Naive thymus-derived CD4-positive, alpha-beta T cell (primary cell): ENCODE results near the gene MEX3A. TPM values are rescaled to one million over a fixed set of nuclear protein-coding genes. Genes with fewer than 3 reads are reported as not detected.
"Not testable (repeated sequence)": the region's sequence is repeated elsewhere in the genome, so short reads cannot be mapped to it uniquely, and the experiment has no call there.

Experiments
- ATAC-seq: fragments of 150-1000 bp; cut with Tn5 transposase; 2 replicates; pipeline ENCODE4 v1.10.0; 2021; ENCODE audit warnings: mild to moderate bottlenecking, moderate library complexity
- CTCF ChIA-PET: fragments of 350-600 bp; sonication (Branson Sonifier 250); formaldehyde crosslinking; loops from one replicate; lab custom pipeline; 2021; ENCODE audit warnings: antibody characterized with exemption; lab: Charles Lee
- POLR2A ChIA-PET: fragments of 350-600 bp; sonication (Branson Sonifier 250); formaldehyde crosslinking; loops from one replicate; lab custom pipeline; 2021; ENCODE audit warnings: antibody characterized with exemption, inconsistent platforms; lab: Charles Lee
- DNase-seq, 9 donors: peaks; one replicate each; pipeline versions ENCODE4 v3.0.0 to v3.0.0-alpha.2; 2020 to 2022; ENCODE audit warnings: mixed read lengths in 1 of 9
- H3K27ac ChIP-seq: one replicate; pipeline ENCODE4 v1.7.0; 2013; ENCODE audit warnings: mild to moderate bottlenecking, low read depth, low read length, moderate library complexity
- H3K27me3 ChIP-seq, 2 donors: one replicate each; pipeline ENCODE4 v1.7.0; 2013; ENCODE audit warnings: low read length in 2 of 2, mild to moderate bottlenecking in 2 of 2, moderate library complexity in 2 of 2; ENCODE audit not compliant: control insufficient read depth in 2 of 2, insufficient read depth in 2 of 2
- H3K36me3 ChIP-seq, 3 experiments: 1 replicate in 2 of 3; 2 replicates in 1 of 3; pipeline ENCODE4 v1.7.0; 2013; ENCODE audit warnings: low read length in 3 of 3, mild to moderate bottlenecking in 3 of 3, moderate library complexity in 1 of 3; ENCODE audit not compliant: insufficient read depth in 3 of 3, control insufficient read depth in 2 of 3
- H3K4me1 ChIP-seq, 2 donors: one replicate each; pipeline ENCODE4 v1.7.0; 2013; ENCODE audit warnings: low read length in 2 of 2, mild to moderate bottlenecking in 2 of 2, moderate library complexity in 1 of 2; ENCODE audit not compliant: control insufficient read depth in 2 of 2, insufficient read depth in 2 of 2
- H3K4me3 ChIP-seq: 2 replicates; pipeline ENCODE4 v1.7.0; 2013; ENCODE audit warnings: mild to moderate bottlenecking, low read length
- H3K9me3 ChIP-seq, 3 experiments: 1 replicate in 2 of 3; 2 replicates in 1 of 3; pipeline ENCODE4 v1.7.0; 2013; ENCODE audit warnings: low read length in 3 of 3; ENCODE audit not compliant: control insufficient read depth in 2 of 3
- H3K27ac Mint-ChIP-seq, 9 donors: one replicate each; pipeline ENCODE4 v1.8.0; 2020 to 2022; ENCODE audit warnings: mixed read lengths in 9 of 9, mild to moderate bottlenecking in 8 of 9, moderate library complexity in 5 of 9, inconsistent platforms in 2 of 9
- H3K27me3 Mint-ChIP-seq, 5 donors: one replicate each; pipeline ENCODE4 v1.8.0; 2021 to 2022; ENCODE audit warnings: mixed read lengths in 5 of 5, mild to moderate bottlenecking in 1 of 5
- H3K36me3 Mint-ChIP-seq, 5 donors: one replicate each; pipeline ENCODE4 v1.8.0; 2020 to 2022; ENCODE audit warnings: mixed read lengths in 5 of 5, mild to moderate bottlenecking in 3 of 5, inconsistent platforms in 1 of 5
- H3K4me1 Mint-ChIP-seq, 7 donors: one replicate each; pipeline ENCODE4 v1.8.0; 2020 to 2022; ENCODE audit warnings: mixed read lengths in 7 of 7, mild to moderate bottlenecking in 3 of 7, inconsistent platforms in 1 of 7
- H3K4me3 Mint-ChIP-seq, 10 donors: one replicate each; pipeline ENCODE4 v1.8.0; 2020 to 2022; ENCODE audit warnings: mild to moderate bottlenecking in 10 of 10, mixed read lengths in 10 of 10, moderate library complexity in 6 of 10, inconsistent platforms in 2 of 10
- H3K9me3 Mint-ChIP-seq, 11 donors: one replicate each; pipeline ENCODE4 v1.8.0; 2020 to 2022; ENCODE audit warnings: mixed read lengths in 11 of 11, mild to moderate bottlenecking in 4 of 11, inconsistent platforms in 1 of 11, moderate library complexity in 1 of 11
- intact Hi-C, 2 donors: fragments of 100-400 bp; cut with micrococcal nuclease; formaldehyde crosslinking; loops; one replicate each; pipeline ENCODE4 v1.15.1; 2023
- polyA plus RNA-seq, 2 donors: library from polyadenylated mRNA; unstranded; fragments of 300-500 nt; fragmentation: Illumina TruSeq; gene quantifications; one replicate each; pipeline ENCODE4 v1.2.3, GENCODE V29; 2021
- total RNA-seq, 6 experiments: library from RNA in 5 of 6; stranded (reverse) in 5 of 6; gene quantifications; 1 replicate in 5 of 6; 2 replicates in 1 of 6; pipeline ENCODE4 v1.2.3 and lab custom pipeline; 2021 to 2026

The MEX3A gene
- total and polyA plus RNA-seq, 7 experiments from 2014 or later = 0.05 to 0.15 (median 0.13) TPM; not detected in 3

DNA sequence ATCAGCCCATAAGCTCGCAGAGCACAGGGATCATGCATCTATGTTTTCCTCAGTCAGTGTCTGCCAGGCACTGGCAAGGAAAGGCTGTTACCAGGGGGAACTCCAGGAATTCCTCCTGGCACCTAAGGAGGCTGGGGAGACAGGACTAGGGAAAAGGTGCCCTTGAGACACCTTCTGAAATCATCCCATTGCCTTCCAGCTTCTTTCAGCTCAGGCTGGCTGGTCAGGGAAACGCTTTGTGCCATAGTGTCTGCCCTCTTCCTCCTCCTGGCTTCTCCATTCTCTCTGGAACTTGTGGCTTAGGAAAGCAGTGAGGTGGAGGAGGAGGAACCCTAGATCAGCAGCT lies 46.0 kb upstream of the MEX3A start:
- H3K4me1 Mint-ChIP-seq = peaks cover 29 to 67% (median 64%) of the 10 kb centered on the region in 7 donors
- H3K36me3 ChIP-seq = no peaks in the 10 kb centered on the region
- CTCF ChIA-PET = interaction anchor here (1.0 to 13.5 kb wide), 5 partner anchors 10 to 190 kb away, joined by 3 to 340 read pairs (median 4); no protein-coding TSS in a partner anchor
- intact Hi-C loops = no loop called here
- H3K4me3 ChIP-seq = no peak overlapping the region
- no peak for ATAC-seq
- H3K27me3 Mint-ChIP-seq = peaks cover 0 to 31% (median 0%) of the 10 kb centered on the region in 5 donors
- no peaks in the 10 kb centered on the region for H3K36me3 Mint-ChIP-seq
- no peaks in the 10 kb centered on the region for H3K9me3 ChIP-seq
- peak overlapping the region in 2 of 9 donors; percentile 30 to 74 for H3K27ac Mint-ChIP-seq
- peaks cover 0 to 2% (median 0%) of the 10 kb centered on the region in 11 donors for H3K9me3 Mint-ChIP-seq
- peaks cover 47 to 55% of the 10 kb centered on the region in 2 donors for H3K4me1 ChIP-seq
- no peaks in the 10 kb centered on the region for H3K27me3 ChIP-seq
- peak overlapping the region in 4 of 10 donors; percentile 34 to 65 (median 41) for H3K4me3 Mint-ChIP-seq
- no peak overlapping the region for H3K27ac ChIP-seq
- POLR2A ChIA-PET = interaction anchor here (0.6 to 7.2 kb wide), 4 partner anchors 31 to 94 kb away, joined by 3 to 49 read pairs (median 14); no protein-coding TSS in a partner anchor
- DNase-seq = no peak

DNA sequence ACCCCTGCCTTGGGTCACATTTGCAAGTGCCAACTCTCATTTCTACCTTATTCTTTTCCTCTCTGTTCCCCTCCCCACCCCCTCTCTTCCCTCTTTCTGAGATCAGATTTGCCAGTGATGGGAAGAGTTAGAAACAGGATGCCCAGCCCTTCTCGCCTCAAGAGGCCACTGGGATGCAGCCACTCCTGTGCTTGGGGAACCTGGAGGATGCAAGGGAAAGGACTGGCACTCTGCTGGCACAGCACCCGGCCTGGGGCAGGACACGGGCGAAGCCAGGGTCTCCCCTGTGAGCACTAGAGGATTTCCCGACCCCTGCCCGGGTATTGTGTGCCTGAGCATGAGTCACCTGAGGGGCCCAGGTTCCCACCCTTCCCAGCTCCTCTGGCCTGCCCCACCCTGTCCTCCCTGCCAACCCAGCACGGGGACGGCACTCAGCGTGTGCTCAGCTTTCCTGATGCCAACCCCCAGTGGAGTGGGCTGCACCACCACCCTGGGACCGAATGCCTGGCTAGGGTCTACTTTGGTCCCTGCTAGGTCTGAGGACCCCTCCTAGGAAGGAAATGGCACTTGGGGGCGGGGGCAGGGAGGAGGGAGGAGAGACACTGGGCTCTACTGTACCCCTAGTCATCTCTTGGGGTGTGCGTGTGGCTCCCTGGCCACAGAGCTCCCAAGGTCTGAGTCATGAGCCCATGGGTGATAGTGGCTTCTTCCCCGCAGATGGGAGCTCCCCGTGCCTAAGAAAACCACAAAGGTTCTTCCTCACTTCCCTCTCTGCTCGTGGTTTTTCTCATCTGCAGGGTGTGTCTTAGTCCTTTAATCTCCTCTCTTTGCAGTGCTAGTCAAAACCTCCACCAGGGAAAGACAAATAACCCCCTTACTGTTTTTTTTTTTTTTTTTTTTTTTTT lies 44.6 kb upstream of the MEX3A start:
- CTCF ChIA-PET = interaction anchor here (0.6 to 13.5 kb wide), 4 partner anchors 9 to 1171 kb away, joined by 3 to 340 read pairs (median 11); partner anchors contain the start of gene PBXIP1
- intact Hi-C loops = loop anchor here (1.0 kb wide), 3 partner anchors 13 to 30 kb away; partner anchors contain the start of gene LMNA (in 1 of the 2)
- H3K9me3 ChIP-seq = no peaks in the 10 kb centered on the region
- peaks cover 47 to 58% of the 10 kb centered on the region in 2 donors for H3K4me1 ChIP-seq
- Mint-ChIP-seq H3K9me3 (peaks cover 0 to 2% (median 0%) of the 10 kb centered on the region in 11 donors), H3K4me3 (peak overlapping the region; percentile 34 to 77 (median 51)), H3K27ac (peak overlapping the region in 8 of 9 donors; percentile 17 to 92 (median 66)), H3K27me3 (peaks cover 0 to 39% (median 0%) of the 10 kb centered on the region in 5 donors), H3K36me3 (no peaks in the 10 kb centered on the region), H3K4me1 (peaks cover 29 to 75% (median 65%) of the 10 kb centered on the region in 7 donors)
- ATAC-seq = peak; percentile 80
- H3K27ac ChIP-seq = peak overlapping the region; percentile 38
- DNase-seq = peak in 8 of 9 donors; percentile 56 to 87 (median 68)
- H3K36me3 ChIP-seq = no peaks in the 10 kb centered on the region
- H3K4me3 ChIP-seq = no peak overlapping the region
- H3K27me3 ChIP-seq = no peaks in the 10 kb centered on the region
- POLR2A ChIA-PET = interaction anchor here (0.6 to 7.2 kb wide), 7 partner anchors 9 to 364 kb away, joined by 3 to 49 read pairs (median 4); partner anchors contain the start of gene PMF1

DNA sequence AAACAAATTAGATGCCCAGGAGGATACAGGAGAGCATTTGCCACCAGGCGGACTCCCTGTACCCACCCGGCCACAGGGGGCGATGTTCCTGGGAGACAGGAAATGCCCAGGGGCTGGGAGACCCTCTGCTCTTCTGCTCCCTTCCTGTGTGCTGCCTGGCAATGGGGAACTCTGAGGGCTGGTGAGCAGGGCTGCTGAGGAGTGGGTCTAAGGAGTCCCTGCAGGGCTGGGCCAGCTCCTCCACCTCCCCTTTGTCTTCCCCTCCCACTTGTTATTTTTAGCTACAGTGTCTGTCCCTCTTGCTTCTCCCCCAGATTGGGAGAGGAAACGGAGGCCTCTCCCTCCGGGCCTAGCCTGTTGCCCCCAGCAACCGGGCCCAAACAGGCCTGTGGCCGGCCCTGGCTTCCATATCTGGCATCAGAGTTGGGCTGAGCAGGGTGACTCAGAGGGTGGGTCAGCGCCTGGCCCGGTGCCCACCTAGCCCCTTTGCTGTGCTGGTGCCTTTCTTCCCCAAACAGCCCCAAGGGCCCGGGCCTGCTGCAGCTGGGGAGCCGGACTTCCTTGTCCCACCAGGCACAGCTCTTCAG lies 43.9 kb upstream of the MEX3A start:
- Histone ChIP-seq H3K4me3 (no peak overlapping the region), H3K36me3 (no peaks in the 10 kb centered on the region), H3K27ac (peak overlapping the region; percentile 38), H3K9me3 (no peaks in the 10 kb centered on the region), H3K27me3 (no peaks in the 10 kb centered on the region), H3K4me1 (peaks cover 47 to 58% of the 10 kb centered on the region in 2 donors)
- Mint-ChIP-seq H3K4me1 (peaks cover 29 to 75% (median 65%) of the 10 kb centered on the region in 7 donors), H3K9me3 (peaks cover 0 to 2% (median 0%) of the 10 kb centered on the region in 11 donors), H3K27ac (peak overlapping the region in 7 of 9 donors; percentile 25 to 88 (median 65)), H3K4me3 (peak overlapping the region in 6 of 10 donors; percentile 9 to 44 (median 30)), H3K27me3 (peaks cover 0 to 42% (median 0%) of the 10 kb centered on the region in 5 donors), H3K36me3 (no peaks in the 10 kb centered on the region)
- intact Hi-C loops = no loop called here
- ChIA-PET POLR2A (interaction anchor here (0.8 to 7.2 kb wide), 4 partner anchors 19 to 365 kb away, joined by 3 to 49 read pairs (median 4); no protein-coding TSS in a partner anchor), CTCF (interaction anchor here (13.5 kb wide), 1 partner anchor 31 kb away, joined by 340 read pairs; no protein-coding TSS in a partner anchor)
- ATAC-seq = peak; percentile 53
- peak in 5 of 9 donors; percentile 25 to 65 (median 44) for DNase-seq

DNA sequence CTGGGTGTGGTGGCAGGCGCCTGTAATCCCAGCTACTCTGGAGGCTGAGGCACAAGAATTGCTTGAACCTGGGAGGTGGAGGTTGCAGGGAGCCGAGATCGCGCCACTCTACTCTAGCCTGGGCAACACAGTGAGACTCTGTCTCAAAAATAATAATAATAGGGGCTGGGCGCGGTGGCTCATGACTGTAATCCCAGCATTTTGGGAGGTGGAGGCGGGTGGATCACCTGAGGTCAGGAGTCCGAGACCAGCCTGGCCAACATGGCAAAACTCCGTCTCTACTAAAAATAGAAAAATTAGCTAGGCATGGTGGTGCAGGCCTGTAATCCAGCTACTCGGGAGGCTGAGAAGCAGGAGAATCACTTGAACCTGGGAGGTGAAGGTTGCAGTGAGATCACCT lies 43.3 kb upstream of the MEX3A start:
- ChIA-PET CTCF (interaction anchor here (13.5 kb wide), 1 partner anchor 30 kb away, joined by 340 read pairs; no protein-coding TSS in a partner anchor), POLR2A (interaction anchor here (0.9 to 7.2 kb wide), 3 partner anchors 18 to 28 kb away, joined by 3 to 49 read pairs (median 4); no protein-coding TSS in a partner anchor)
- intact Hi-C loops, DNase-seq, H3K36me3 Mint-ChIP-seq, H3K36me3 ChIP-seq, H3K27me3 ChIP-seq, H3K4me3 ChIP-seq, H3K9me3 ChIP-seq, H3K27ac ChIP-seq, ATAC-seq, H3K9me3 Mint-ChIP-seq: not testable (repeated sequence)
- Mint-ChIP-seq H3K27ac (peak overlapping the region in 7 of 9 donors; percentile 43 to 97 (median 80)), H3K27me3 (peaks cover 0 to 42% (median 0%) of the 10 kb centered on the region in 5 donors), H3K4me1 (peaks cover 29 to 75% (median 65%) of the 10 kb centered on the region in 7 donors), H3K4me3 (peak overlapping the region in 2 of 10 donors; percentile 31 to 55)
- peaks cover 47 to 58% of the 10 kb centered on the region in 2 donors for H3K4me1 ChIP-seq

DNA sequence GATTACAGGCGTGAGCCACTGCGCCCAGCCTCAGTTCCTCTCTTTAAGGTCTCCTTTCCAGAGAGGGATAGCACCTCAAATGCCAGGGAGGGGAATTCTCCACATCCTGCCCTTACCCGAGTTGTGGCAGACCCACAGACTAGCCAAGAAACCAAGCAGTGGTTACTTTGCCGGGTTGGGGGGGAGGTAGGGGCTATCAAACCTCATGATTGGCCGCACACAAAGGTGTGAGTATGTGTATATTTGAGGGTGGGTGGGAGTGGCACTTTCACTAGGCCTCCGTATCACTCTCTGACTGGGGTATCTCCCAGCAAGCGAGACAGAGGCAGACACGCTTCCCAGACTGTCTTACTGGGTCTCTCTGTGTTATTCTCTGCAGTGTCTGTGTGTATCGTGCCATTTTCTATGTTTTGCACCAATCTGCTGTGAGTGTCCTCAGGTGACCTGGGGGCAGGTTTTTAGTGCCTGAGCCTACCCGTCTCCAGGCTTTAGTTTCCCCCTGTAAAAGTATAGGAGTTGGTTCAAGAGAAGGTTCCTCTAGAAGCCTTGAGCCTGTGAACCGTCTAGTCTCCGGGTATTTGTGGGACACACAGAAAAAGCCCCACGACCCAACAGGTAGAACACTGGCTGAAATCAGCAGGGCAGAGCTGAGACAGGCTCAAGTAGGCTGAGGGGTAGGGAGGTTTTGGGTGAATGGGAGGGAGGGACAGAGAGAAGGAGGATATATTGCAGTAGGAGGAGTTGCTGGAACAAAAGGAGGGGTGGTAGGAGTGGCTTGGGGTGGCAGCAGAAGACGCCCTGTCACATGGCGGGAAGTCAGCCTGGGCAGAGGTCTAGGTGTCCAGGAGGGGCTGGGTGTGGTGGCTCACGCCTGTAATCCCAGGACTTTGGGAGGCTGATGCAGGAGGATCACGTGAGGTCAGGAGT lies 42.6 kb upstream of the MEX3A start:
- peak; percentile 30 for ATAC-seq
- H3K4me1 Mint-ChIP-seq = peaks cover 25 to 72% (median 60%) of the 10 kb centered on the region in 7 donors
- peaks cover 47 to 54% of the 10 kb centered on the region in 2 donors for H3K4me1 ChIP-seq
- no peaks in the 10 kb centered on the region for H3K36me3 Mint-ChIP-seq
- H3K27me3 ChIP-seq = no peaks in the 10 kb centered on the region
- intact Hi-C loops = no loop called here
- H3K27me3 Mint-ChIP-seq = peaks cover 0 to 38% (median 0%) of the 10 kb centered on the region in 5 donors
- peak overlapping the region in 7 of 10 donors; percentile 6 to 59 (median 34) for H3K4me3 Mint-ChIP-seq
- ChIA-PET CTCF (interaction anchor here (13.5 kb wide), 1 partner anchor 29 kb away, joined by 340 read pairs; no protein-coding TSS in a partner anchor), POLR2A (interaction anchor here (0.6 to 1.3 kb wide), 2 partner anchors 12 to 18 kb away, joined by 4 read pairs; no protein-coding TSS in a partner anchor)
- peak overlapping the region; percentile 43 to 97 (median 77) for H3K27ac Mint-ChIP-seq
- no peaks in the 10 kb centered on the region for H3K9me3 Mint-ChIP-seq
- H3K27ac ChIP-seq = peak overlapping the region; percentile 35
- H3K36me3 ChIP-seq = no peaks in the 10 kb centered on the region
- no peak overlapping the region for H3K4me3 ChIP-seq
- peak in 5 of 9 donors; percentile 40 to 74 (median 44) for DNase-seq
- H3K9me3 ChIP-seq = no peaks in the 10 kb centered on the region
